ENCODE data around the gene TSPAN5.

The TSPAN5 gene

DNA sequence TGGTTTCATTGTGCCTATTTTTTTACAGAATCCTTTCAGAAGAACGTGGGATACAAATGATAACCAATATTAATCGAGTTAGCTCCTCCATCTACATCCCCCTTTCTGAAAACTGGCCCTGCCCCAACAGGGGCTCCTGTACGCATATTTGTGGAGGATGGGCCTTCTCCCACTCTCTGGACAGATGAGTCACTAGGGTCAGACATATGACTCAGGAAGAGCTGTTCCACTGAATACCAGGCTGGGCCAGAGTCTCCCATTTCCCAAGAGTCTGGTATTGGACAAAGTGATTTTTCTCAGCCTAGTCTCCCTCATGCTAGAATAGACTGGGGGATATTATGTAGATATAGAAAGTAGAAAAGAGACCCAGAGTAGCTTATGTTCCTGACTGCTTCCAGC is 142.4 kb downstream of the TSPAN5 start:
- H3K4me3 ChIP-seq (ENCODE audit: low read length) = no peak overlapping the region
- DNase-seq (ENCODE audit: low read depth) = peak; percentile 78
- TF ChIP-seq, protein P1, sequence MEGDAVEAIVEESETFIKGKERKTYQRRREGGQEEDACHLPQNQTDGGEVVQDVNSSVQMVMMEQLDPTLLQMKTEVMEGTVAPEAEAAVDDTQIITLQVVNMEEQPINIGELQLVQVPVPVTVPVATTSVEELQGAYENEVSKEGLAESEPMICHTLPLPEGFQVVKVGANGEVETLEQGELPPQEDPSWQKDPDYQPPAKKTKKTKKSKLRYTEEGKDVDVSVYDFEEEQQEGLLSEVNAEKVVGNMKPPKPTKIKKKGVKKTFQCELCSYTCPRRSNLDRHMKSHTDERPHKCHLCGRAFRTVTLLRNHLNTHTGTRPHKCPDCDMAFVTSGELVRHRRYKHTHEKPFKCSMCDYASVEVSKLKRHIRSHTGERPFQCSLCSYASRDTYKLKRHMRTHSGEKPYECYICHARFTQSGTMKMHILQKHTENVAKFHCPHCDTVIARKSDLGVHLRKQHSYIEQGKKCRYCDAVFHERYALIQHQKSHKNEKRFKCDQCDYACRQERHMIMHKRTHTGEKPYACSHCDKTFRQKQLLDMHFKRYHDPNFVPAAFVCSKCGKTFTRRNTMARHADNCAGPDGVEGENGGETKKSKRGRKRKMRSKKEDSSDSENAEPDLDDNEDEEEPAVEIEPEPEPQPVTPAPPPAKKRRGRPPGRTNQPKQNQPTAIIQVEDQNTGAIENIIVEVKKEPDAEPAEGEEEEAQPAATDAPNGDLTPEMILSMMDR (conservative IDR thresholded peaks at IDR 0.05; ENCODE audit: low read length) = no peak

DNA sequence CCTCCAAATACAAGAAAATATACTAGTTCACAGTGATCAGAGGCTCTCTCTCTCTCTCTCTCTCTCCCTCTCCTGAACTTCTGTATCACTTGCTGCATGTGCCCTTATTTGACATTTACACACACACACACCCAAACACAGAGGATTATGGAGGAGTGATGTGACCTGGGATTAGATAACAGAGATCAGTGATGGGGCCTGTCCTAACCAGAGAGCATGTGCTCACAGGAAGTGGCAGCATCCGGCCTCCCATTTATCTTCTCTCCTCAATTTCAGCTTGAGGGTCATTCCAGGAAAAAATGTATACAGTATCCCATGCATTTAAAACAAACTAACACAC is 143.0 kb downstream of the TSPAN5 start:
- TF ChIP-seq, protein P1 (conservative IDR thresholded peaks at IDR 0.05; ENCODE audit: low read length) = no peak
- no peak overlapping the region for H3K4me3 ChIP-seq (ENCODE audit: low read length)
- DNase-seq (ENCODE audit: low read depth) = no peak

DNA sequence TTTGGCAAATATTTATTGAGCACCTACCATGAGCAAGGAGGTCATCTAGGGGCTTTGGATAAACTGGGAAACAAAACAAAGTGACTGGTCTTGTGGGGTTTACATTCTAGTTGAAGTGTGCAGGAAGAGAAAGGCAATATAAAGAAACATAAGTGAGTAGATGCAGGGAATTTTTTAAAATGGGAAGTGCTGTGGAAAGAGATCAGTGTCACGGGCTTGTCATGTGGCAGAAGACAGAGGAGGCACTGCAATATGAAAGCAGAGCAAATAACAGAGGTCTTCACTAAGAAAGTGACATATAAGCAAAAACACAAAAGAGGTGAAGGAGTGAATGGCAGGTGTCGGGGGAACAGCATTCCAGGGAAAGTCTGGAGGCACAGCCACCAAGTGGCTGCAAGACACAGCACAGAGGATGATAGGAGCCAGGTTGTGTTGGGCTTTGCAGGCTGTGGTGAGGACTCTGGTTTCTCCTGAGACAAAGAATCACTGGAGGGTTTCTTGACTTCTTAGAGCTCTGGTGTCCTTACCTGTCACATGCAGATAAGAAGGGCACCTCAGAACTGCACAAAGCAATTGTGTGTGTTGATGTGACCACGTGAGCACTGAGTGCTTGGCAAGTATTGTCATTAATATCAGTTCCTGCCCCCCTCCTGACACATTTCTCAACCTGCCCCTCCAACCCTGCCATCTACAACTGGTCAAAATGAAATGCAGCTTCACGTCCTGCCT is 143.5 kb downstream of the TSPAN5 start:
- no peak for DNase-seq (ENCODE audit: low read depth)
- TF ChIP-seq, protein P1 (conservative IDR thresholded peaks at IDR 0.05; ENCODE audit: low read length) = no peak
- no peak overlapping the region for H3K4me3 ChIP-seq (ENCODE audit: low read length)

DNA sequence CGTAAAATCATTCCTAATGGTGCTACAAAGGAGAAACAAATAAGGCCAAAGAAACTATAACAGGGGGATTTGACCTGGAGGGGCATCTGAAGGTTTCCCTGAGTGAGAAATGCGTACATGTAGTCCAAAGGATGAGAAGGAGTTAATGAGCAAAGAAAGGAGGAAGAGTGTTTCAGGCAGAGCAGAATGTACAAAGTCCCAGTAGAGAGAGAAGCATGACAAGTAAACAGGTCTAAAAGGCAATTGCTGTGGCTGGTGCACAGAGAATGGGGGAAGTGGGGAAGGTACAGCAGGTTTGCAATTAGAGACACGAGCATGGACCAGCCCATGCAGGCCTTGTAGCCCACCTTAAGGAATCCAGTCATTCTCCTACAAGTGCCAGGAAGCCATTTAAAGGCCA is 145.5 kb downstream of the TSPAN5 start:
- DNase-seq (ENCODE audit: low read depth) = no peak
- no peak overlapping the region for H3K4me3 ChIP-seq (ENCODE audit: low read length)
- TF ChIP-seq, protein P1 (conservative IDR thresholded peaks at IDR 0.05; ENCODE audit: low read length) = no peak

DNA sequence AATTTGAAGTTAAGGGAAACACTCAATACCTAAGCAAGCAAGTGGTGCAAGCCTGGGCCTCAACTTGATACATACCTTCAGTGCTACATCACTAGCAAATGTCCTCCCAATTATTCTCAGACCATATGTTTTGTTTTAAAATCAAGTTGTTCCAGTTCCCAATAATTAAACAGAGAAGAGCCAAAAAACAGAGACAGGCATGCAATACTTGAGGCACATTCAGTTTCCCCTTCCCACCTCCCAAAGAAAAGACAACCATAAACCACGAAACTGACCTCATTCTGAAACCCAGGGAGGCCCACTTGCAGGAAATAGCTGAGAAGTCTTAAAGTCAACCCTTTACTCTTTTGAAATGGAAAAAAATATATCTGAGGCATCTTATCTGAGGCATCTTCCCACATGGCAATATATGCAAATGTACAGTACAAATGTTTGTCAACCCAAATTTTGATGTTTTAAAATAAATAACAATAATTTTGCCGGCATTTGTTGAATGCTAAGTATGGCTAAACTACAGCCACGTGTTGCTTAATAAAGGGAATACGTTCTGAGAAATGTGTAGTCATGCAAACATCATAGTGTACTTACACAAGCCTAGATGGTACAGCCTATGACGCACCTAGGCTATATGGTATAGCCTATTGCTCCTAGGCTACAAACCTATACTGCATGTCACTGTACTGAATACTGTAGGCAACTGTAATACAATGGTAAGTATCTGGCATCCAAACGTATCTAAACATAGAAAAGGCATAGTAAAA is 147.5 kb downstream of the TSPAN5 start:
- DNase-seq (ENCODE audit: low read depth) = peak; percentile 98
- TF ChIP-seq, protein P1 (conservative IDR thresholded peaks at IDR 0.05; ENCODE audit: low read length) = no peak

DNA sequence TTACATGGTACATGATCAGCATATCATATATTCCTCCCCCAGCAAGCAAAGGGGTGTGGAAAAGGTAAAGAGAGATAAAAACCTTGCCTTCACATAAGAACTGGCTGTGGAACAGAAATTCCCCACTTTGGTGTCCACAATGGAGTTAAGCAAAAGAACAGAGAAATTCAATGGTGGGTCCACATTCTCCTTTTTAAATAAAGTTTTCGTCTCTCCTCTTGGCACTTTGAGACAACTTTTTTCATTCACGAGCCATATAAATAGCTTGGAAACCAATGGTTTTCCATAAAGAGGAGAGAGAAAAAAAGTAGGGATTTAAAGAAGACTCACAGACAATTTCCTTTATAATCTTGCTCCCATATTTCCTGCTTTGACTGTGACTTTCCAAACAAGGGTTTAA is 148.1 kb downstream of the TSPAN5 start:
- TF ChIP-seq, protein P1 (conservative IDR thresholded peaks at IDR 0.05; ENCODE audit: low read length) = no peak
- no peak overlapping the region for H3K4me3 ChIP-seq (ENCODE audit: low read length)
- no peak for DNase-seq (ENCODE audit: low read depth)

More for the DNA sequence above, 147.5 kb downstream of the TSPAN5 start:
- H3K4me3 ChIP-seq (ENCODE audit: low read length) = no peak overlapping the region

DNA sequence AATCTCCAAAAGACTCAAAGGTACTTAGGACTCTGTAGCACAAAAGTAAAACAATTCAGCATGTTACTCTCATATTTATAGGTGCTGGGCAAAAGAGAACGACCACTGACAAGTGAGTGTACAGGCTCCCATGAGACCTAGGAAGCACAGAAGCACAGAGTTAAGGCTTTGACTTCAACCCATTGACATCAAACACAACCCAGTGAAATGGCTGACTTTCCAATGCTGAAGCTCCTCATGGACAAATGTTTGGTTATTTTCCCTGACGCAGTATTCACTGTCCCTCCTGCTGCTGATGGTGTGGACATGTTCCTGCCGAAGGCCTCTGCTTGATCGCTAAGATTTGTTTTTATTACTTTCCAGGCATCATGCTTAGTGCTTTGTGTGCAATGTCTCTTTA is 148.7 kb downstream of the TSPAN5 start:
- no peak for DNase-seq (ENCODE audit: low read depth)
- TF ChIP-seq, protein P1 (conservative IDR thresholded peaks at IDR 0.05; ENCODE audit: low read length) = no peak
- H3K4me3 ChIP-seq (ENCODE audit: low read length) = no peak overlapping the region

Measured in AG10803 (cell line).